Left kidney (tissue), 8 donors: ENCODE results near the gene NEURL2. TPM values are rescaled to one million over a fixed set of nuclear protein-coding genes. Genes with fewer than 3 reads are reported as not detected.
"Not testable (repeated sequence)": the region's sequence is repeated elsewhere in the genome, so short reads cannot be mapped to it uniquely, and the experiment has no call there.

Experiments used
- DNase-seq: peaks from one replicate; pipeline ENCODE4 v3.0.0-alpha.2; 2013
- long read RNA-seq, 8 donors: transcript quantifications; one replicate each; lab custom pipeline, GENCODE V29; 2026
- polyA plus RNA-seq: library from polyadenylated mRNA; unstranded; fragments of 120-200 nt; gene quantifications from one replicate; pipeline ENCODE4 v1.2.1, GENCODE V29; 2013; ENCODE audit not compliant: insufficient read length

The NEURL2 gene, protein sequence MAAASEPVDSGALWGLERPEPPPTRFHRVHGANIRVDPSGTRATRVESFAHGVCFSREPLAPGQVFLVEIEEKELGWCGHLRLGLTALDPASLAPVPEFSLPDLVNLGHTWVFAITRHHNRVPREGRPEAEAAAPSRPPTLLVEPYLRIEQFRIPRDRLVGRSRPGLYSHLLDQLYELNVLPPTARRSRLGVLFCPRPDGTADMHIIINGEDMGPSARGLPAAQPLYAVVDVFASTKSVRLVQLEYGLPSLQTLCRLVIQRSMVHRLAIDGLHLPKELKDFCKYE
- polyA plus RNA-seq: 7.3 TPM
- long read RNA-seq, donor 1, partial matches to known transcripts: 0 of 2 reads
- long read RNA-seq, donor 1, other reads (novel, unspliced or antisense): 0 of 2 reads
- long read RNA-seq, donor 2, transcript NEURL2-201 (2 exons, 1,278 nt): major isoform, 5 of 157 reads
- long read RNA-seq, donor 2, partial matches to known transcripts: 137 of 157 reads
- long read RNA-seq, donor 2, other reads (novel, unspliced or antisense): 15 of 157 reads
- long read RNA-seq, donor 3, partial matches to known transcripts: 145 of 161 reads
- long read RNA-seq, donor 3, other reads (novel, unspliced or antisense): 13 of 161 reads
- long read RNA-seq, donor 4: 0 reads
- long read RNA-seq, donor 5, transcript NEURL2-201 (2 exons, 1,278 nt): major isoform, 7 of 102 reads
- long read RNA-seq, donor 5, partial matches to known transcripts: 64 of 102 reads
- long read RNA-seq, donor 5, other reads (novel, unspliced or antisense): 30 of 102 reads
- long read RNA-seq, donor 6, partial matches to known transcripts: 38 of 51 reads
- long read RNA-seq, donor 6, other reads (novel, unspliced or antisense): 9 of 51 reads
- long read RNA-seq, donor 7, transcript NEURL2-201 (2 exons, 1,278 nt): major isoform, 7 of 7 reads
- long read RNA-seq, donor 7, partial matches to known transcripts: 0 of 7 reads
- long read RNA-seq, donor 7, other reads (novel, unspliced or antisense): 0 of 7 reads
- long read RNA-seq, donor 8, partial matches to known transcripts: 60 of 71 reads
- long read RNA-seq, donor 8, other reads (novel, unspliced or antisense): 10 of 71 reads

DNA sequence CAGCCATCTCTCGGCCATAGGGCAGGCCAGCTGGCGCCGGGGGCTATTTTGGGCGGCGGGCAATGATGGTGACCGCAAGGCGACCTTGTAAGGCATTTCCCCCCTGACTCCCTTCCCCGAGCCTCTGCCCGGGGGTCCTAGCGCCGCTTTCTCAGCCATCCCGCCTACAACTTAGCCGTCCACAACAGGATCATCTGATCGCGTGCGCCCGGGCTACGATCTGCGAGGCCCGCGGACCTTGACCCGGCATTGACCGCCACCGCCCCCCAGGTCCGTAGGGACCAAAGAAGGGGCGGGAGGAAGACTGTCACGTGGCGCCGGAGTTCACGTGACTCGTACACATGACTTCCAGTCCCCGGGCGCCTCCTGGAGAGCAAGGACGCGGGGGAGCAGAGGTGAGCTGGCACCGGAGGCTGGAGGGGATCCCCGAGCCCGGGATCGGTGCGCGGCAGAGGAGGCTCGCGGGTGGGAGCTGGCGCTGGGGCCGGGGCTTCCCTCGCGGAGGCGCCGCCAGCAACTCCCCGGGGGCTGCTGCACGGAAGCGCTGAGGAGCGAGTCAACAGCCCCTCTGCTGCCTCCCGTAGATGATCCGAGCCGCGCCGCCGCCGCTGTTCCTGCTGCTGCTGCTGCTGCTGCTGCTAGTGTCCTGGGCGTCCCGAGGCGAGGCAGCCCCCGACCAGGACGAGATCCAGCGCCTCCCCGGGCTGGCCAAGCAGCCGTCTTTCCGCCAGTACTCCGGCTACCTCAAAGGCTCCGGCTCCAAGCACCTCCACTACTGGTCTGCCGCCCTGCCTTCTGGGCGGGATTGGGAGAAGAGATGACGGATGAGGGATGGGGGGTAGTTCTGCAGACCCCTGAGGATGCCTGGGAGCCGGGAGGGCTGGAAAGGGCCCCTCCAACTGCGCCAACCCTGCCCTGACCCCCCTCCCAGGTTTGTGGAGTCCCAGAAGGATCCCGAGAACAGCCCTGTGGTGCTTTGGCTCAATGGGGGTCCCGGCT is at the start of gene NEURL2, which contains the start of gene CTSA:
TSS of gene NEURL2 (minus strand) at position 224 of the 999 bp plus-strand sequence. CDS start at position 7, 217 bp downstream.
TSS of gene CTSA (plus strand) at position 351 of the 999 bp plus-strand sequence. CDS start at position 585, 234 bp downstream.
- DNase-seq: peak; percentile 91

- DNase-seq: no peak
Measured at GRCh38 chr20:45940469-45940868, 49.5 kb upstream of the NEURL2 start.

DNA sequence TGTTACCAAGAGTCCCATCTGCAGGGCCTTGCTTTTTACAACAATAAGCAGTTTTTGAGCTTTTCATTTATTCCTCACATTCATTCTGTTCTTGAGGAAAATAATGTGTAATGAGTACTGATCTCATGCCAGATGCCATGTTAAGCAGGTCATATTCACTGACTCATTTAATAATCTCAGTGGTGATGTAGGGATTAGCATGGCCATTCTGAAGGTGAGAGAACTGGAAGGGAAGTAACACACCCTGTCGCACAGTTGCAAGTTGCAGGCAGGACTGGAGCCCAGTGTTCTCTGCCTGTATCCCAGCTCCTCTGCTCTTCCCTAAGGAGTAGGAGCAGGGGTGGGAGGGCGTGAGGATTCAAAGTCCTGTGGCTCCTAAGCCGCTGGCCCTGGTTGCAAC is 49.0 kb upstream of the NEURL2 start:
- no peak for DNase-seq

GRCh38 chr20:45938727-45939438 is 47.9 kb upstream of the NEURL2 start:
- DNase-seq: no peak

DNA sequence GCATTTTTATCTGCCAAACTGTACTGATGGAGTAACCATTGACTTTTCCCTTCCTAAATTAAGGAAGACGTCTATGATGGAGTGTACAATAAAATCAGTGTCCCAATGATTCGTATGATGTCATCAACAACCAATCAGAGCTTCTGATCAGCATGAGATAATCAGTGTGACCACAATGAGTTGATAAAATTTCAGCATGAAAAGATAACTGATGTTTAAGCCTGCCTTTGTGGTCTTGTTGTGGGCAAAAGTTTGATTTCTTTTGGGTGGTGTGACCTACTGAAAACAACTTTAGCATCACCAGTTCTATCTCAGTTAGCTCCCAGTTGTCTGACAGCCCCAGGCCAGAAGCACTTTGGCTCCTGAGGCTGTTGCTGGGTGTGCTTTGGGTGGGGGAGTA is 46.8 kb upstream of the NEURL2 start:
- no peak for DNase-seq

DNA sequence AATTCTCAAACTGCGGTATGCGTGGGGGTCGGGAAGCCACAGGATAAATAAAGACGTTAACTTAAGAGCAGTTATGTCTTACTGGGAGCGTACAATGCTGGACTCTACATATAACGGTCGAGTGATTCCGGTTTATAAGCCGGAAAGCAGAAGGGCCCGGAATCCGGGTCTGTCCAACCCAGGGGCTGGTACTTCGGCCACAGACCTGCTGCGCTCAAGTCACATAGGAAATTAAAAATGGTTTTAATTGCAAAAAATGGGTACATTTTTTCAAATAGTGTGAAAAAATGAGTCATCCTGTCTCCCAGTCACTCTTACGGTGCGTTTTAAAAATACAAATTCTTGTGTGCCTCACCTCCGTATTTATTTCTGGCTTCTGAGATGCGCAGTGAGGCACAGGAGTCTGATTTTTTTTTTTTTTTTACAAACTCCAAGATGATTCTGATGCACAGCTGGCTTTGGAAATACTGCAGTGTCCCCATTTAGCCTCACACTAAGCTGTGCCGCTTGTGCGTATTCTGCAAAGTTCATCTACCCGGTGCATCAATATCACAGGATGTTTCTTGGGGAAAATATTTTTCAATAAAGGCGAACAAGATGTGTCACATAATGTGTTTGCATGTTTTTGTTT is 44.5 kb upstream of the NEURL2 start:
- DNase-seq: no peak

DNA sequence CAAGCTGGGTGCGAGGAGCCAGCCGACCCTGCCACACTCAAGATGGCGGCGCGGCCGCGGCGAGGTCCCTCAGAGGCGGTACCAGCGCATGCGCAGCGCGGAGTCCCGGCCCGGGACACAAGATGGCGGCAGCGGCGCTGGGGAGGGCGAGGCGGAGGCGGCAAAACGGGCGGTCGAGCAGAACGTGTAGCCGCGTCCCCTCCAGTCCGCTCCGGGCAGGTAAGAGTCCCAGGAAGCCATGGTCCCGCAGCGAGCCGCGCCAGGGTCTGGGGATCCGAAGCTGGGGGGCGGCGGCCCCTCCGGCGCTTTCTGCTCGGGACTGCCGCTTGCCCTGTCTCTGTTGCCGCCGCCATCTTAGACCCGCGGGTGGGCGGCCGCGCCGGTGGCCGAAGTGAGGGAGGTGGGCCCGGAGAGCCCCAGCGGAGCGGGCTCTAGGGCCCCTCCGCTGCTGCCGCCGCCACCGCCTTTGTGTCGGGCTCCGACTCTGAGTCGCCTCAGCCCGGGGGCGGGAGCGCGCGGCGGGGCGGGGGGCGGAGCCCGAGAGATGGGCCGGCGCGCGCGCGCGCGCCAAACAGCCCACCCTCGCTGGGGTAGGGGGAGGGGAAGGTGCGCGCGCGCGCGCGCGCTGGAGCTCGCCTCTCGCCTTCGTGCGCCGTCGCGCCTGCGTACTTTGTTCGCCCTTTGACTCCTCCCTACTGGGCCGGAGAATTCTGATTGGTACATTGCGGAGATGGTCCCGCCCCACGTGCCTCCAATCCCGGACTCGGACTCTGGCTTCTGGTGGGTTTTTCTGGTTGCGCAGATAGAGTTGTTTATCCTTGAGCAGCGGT is 43.8 kb upstream of the NEURL2 start, which contains the start of gene PCIF1:
TSS of gene PCIF1 (plus strand) at position 98 of the 830 bp plus-strand sequence. CDS start 4,317 bp downstream, outside the sequence.
- peak; percentile 98 for DNase-seq

- DNase-seq: peak; percentile 57
Measured at GRCh38 chr20:45934046-45934585, 43.1 kb upstream of the NEURL2 start.

- peak; percentile 70 for DNase-seq
Measured at GRCh38 chr20:45933266-45934045, 42.4 kb upstream of the NEURL2 start.

- not testable (repeated sequence) for DNase-seq
Measured at GRCh38 chr20:45931680-45932079, 40.7 kb upstream of the NEURL2 start.

DNA sequence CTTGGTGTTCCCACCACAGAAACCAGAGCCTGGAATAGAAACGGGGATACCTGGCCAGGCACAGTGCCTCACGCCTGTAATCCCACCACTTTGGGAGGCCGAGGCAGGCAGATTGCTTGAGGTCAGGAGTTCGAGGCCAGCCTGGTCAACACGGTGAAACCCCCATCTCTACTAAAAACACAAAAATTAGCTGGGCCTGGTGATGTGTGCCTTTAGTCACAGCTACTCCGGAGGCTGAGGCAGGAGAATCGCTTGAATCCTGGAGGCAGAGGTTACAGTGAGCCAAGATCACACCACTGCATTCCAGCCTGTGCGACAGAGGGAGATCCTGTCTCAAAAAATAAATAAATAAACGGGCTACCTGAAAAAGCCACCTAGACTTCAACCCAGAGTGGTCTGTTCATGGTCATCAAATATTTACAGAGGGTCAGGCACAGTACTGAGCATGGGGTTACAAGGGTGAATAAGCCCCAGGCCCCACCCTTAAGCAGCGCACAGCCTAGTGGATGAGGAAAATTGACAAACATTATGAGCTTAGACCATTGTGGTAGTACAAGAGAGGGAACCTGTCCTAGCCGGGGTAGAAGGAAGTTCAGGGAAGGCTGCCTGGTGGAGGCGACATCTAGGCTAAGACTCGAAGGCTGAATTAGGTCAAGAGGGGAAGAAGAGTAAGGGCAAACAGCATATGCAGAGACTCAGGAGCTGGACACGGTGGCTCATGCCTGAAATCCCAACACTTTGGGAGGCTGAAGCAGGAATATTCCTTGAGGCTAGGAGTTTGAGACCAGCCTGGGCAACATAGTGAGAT is 36.3 kb upstream of the NEURL2 start:
- DNase-seq: no peak

- DNase-seq: no peak
Measured at GRCh38 chr20:45926731-45927070, 35.7 kb upstream of the NEURL2 start.

DNA sequence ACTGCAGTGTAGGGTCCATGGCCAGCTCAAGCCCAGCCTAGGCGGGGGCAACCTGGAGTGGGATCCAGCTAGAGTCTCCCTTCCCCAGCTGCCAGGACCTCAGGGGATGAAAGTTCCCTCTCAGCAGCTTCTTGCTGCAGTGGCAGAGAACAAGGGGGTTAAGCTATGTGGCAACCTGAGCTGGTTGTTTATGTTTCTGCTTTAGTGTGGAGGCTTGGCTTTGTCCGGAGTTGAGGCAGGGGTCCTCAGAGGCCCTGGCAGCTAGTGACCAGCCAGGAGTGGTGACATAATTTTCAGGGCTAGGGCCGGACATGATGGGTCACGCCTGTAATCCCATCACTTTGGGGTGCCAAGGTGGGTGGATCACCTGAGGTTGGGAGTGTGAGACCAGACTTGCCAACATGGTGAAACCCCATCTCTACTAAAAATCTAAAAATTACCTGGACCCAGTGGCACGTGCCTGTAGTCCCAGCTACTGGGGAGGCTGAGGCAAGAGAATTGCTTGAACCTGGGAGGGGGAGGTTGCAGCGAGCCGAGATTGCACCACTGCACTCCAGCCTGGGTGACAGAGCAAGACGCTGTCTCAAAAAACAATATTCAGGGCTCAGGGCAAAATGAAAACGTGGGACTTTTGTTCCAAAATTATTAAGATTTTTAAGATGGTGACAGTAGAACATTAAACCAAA is 35.0 kb upstream of the NEURL2 start:
- DNase-seq: no peak

GRCh38 chr20:45924391-45925261 is 33.6 kb upstream of the NEURL2 start:
- DNase-seq: peak; percentile 38
